Measurements from ENCODE around the gene NUMA1.

Gene NUMA1

DNA sequence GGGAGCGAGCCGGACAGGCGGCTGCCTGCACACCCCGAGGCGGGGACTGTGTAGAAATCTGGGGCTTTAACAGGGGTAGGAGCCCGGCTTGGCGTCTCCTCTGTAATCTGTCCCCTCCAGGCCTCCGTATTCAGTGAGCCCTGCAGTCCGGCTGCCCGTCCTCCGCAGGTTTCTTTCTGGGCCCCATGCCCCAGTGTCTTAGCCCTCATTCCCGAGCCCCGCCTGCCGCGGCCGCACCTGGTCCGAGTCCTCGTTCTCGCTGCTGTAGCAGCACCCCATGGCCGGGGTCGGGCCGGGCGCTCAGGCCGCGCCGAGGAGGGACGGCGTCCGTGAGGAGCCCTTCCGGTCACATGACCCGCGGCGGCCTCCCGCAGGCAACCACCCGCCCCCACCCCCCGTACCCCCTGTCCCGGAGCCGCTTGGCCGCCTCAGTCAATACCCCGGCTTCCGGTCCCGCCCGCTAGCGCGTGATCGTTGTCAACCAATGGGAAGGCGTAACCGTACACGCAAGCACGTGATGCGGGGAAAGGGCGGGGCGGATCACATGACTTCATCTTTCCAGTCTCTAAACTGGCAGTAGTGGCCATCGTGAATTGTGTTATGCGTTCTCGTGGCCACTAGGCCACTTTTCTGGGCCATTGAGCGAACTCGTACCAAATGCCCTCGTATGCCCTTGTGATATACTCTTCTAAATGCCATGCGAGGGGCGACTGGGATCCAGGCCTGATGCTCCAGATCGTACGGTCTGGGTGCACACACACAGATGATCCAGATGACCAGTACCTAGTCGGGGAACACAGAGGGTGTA is 22.8 kb upstream of the NUMA1 start, which contains the start of gene LAMTOR1:
TSS of gene LAMTOR1 (minus strand) at position 352 of the 808 bp plus-strand sequence. CDS start at position 279, 73 bp downstream.
- Histone ChIP-seq H3K9me3 (replicated peaks in 1 of 11) (peaks cover 0 to 6% (median 0%) of the 10 kb centered on the region in 11 experiments; a peak in 3 of 22 replicates), H3K9ac (peak within 1 kb of the TSS; percentile 93 to 99 (median 97)), H3K4me3 (peak within 1 kb of the TSS; percentile 75 to 94 (median 88)), H3K4me1 (peaks cover 23 to 51% (median 36%) of the 10 kb centered on the region in 10 experiments), H3K27me3 (no peaks in the 10 kb centered on the region), H4K20me1 (peaks cover 0 to 28% (median 17%) of the 10 kb centered on the region in 11 experiments; a peak in 12 of 22 replicates), H3K27ac (peak within 1 kb of the TSS; percentile 95 to 99 (median 97)), H3K36me3 (peaks cover 18 to 68% (median 35%) of the 10 kb centered on the region in 11 experiments), H3K4me2 (peak within 1 kb of the TSS; percentile 80 to 100 (median 96))
- no peak for TF ChIP-seq Cebpa-rat (IDR thresholded peaks at IDR 0.05)

DNA sequence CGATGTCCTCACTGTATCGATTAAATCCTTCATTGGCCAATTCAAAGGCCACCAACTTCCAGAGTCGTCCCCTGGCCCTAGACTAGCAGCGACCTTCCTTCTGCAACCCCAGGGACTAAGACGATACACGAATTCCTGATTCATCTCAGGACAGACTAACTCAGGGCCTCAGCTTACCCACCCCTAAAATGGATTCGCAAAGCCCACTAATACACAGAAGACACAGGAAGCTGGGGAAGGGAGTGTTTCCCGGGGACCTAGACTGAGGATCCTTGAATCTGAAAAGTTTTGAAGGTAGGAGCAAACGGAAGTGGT is 22.2 kb upstream of the NUMA1 start:
- TF ChIP-seq Cebpa-rat (IDR thresholded peaks at IDR 0.05): no peak
- Histone ChIP-seq H4K20me1 (peaks cover 0 to 34% (median 17%) of the 10 kb centered on the region in 11 experiments; a peak in 12 of 22 replicates), H3K9me3 (replicated peaks in 1 of 11) (peaks cover 0 to 6% (median 0%) of the 10 kb centered on the region in 11 experiments; a peak in 3 of 22 replicates), H3K4me3 (peak overlapping the region; percentile 75 to 94 (median 88)), H3K4me1 (peaks cover 23 to 53% (median 36%) of the 10 kb centered on the region in 10 experiments), H3K9ac (peak overlapping the region; percentile 93 to 99 (median 97)), H3K27ac (peak overlapping the region; percentile 95 to 99 (median 97)), H3K27me3 (no peaks in the 10 kb centered on the region), H3K36me3 (peaks cover 22 to 68% (median 38%) of the 10 kb centered on the region in 11 experiments), H3K4me2 (peak overlapping the region; percentile 80 to 100 (median 96))

DNA sequence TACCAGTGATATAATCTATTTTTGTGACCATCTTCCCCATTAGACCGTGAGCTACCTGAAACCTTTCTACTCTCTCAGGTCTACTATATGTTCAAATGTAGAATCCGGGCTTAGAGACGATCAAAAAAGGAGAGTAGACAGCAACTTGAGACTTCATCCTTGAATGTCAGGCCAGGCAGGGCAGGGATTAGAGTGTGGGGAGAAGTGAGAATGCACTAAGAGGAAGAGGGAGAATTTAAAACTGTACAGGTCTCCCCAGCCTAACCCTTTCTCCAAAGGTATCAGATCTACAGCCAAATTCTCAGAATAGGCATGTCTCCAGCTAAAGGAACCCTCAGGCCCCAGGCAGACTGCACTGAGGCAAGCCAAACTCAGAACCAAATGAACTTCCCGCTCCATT is 21.8 kb upstream of the NUMA1 start:
- no peaks in the 10 kb centered on the region for H3K27me3 ChIP-seq
- peak overlapping the region; percentile 80 to 100 (median 96) for H3K4me2 ChIP-seq
- peak overlapping the region; percentile 95 to 99 (median 97) for H3K27ac ChIP-seq
- peaks cover 27 to 69% (median 41%) of the 10 kb centered on the region in 11 experiments for H3K36me3 ChIP-seq
- H3K4me3 ChIP-seq: peak overlapping the region; percentile 75 to 94 (median 88)
- no peak for TF ChIP-seq Cebpa-rat (IDR thresholded peaks at IDR 0.05)
- H3K9ac ChIP-seq: peak overlapping the region; percentile 93 to 99 (median 97)
- H4K20me1 ChIP-seq: peaks cover 0 to 37% (median 17%) of the 10 kb centered on the region in 11 experiments; a peak in 12 of 22 replicates
- H3K4me1 ChIP-seq: peaks cover 23 to 53% (median 36%) of the 10 kb centered on the region in 10 experiments
- H3K9me3 ChIP-seq (replicated peaks in 1 of 11): peaks cover 0 to 6% (median 0%) of the 10 kb centered on the region in 11 experiments; a peak in 3 of 22 replicates

DNA sequence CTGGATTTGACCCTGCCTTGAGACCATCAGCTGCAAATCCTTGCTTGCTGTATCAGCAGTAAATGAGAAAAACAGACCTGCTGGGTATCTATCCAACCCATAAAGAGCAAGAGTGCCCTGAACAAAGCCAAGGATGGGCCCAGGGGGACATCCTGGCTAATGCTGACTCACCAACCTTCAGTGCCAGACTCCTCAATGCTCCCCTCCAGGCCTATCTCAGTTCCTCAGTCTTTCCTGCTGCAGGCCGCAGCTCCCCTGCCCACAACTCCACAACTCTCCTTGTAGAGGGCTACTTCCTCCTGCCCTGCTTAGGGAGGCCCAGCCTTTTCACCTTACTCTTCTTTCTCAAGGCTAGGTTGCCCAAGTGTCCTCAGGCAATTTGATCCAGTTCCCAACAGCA is 20.1 kb upstream of the NUMA1 start:
- Histone ChIP-seq H3K4me1 (peaks cover 23 to 53% (median 36%) of the 10 kb centered on the region in 10 experiments), H4K20me1 (peaks cover 0 to 38% (median 17%) of the 10 kb centered on the region in 11 experiments; a peak in 12 of 22 replicates), H3K4me2 (peak overlapping the region in 10 of 11 experiments; percentile 50 to 100 (median 94); a peak in 20 of 22 replicates), H3K9me3 (replicated peaks in 1 of 11) (peaks cover 0 to 6% (median 0%) of the 10 kb centered on the region in 11 experiments; a peak in 3 of 22 replicates), H3K27me3 (no peaks in the 10 kb centered on the region), H3K9ac (peak overlapping the region; percentile 1 to 99 (median 30); a peak in 12 of 22 replicates), H3K27ac (peak overlapping the region in 10 of 11 experiments; percentile 11 to 98 (median 52); a peak in 18 of 22 replicates), H3K36me3 (peaks cover 44 to 69% (median 53%) of the 10 kb centered on the region in 11 experiments), H3K4me3 (peak overlapping the region in 3 of 10 experiments; percentile 17 to 92 (median 88); a peak in 2 of 20 replicates)
- no peak for TF ChIP-seq Cebpa-rat (IDR thresholded peaks at IDR 0.05)

DNA sequence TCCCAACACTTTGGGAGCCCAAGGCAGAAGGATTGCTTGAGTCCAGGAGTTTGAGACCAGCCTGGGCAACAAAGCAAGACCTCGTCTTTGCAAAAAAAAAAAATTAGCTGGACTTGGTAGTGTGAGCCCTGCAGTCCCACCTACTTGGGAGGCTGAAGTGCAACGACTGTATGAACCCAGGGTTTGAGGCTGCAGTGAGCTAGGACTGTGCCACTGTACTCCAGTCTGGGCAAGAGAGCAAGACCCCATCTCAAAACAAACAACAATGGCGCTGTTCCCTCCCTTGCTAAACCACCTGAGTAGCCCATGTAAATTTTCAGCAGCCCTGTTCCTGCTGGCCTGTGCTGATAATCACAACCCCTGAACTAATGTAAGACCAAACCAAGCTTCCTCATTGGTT is 19.7 kb upstream of the NUMA1 start:
- peak overlapping the region in 10 of 11 experiments; percentile 50 to 100 (median 94); a peak in 18 of 22 replicates for H3K4me2 ChIP-seq
- peak overlapping the region in 9 of 11 experiments; percentile 1 to 99 (median 30); a peak in 10 of 22 replicates for H3K9ac ChIP-seq
- H3K27me3 ChIP-seq: no peaks in the 10 kb centered on the region
- H4K20me1 ChIP-seq: peaks cover 0 to 42% (median 17%) of the 10 kb centered on the region in 11 experiments; a peak in 12 of 22 replicates
- peaks cover 0 to 6% (median 0%) of the 10 kb centered on the region in 11 experiments; a peak in 3 of 22 replicates for H3K9me3 ChIP-seq (replicated peaks in 1 of 11)
- H3K4me3 ChIP-seq: peak overlapping the region in 3 of 10 experiments; percentile 5 to 92 (median 88); a peak in 2 of 20 replicates
- peaks cover 48 to 70% (median 58%) of the 10 kb centered on the region in 11 experiments for H3K36me3 ChIP-seq
- H3K27ac ChIP-seq: peak overlapping the region in 10 of 11 experiments; percentile 11 to 98 (median 52); a peak in 17 of 22 replicates
- no peak for TF ChIP-seq Cebpa-rat (IDR thresholded peaks at IDR 0.05)
- H3K4me1 ChIP-seq: peaks cover 23 to 53% (median 36%) of the 10 kb centered on the region in 10 experiments

DNA sequence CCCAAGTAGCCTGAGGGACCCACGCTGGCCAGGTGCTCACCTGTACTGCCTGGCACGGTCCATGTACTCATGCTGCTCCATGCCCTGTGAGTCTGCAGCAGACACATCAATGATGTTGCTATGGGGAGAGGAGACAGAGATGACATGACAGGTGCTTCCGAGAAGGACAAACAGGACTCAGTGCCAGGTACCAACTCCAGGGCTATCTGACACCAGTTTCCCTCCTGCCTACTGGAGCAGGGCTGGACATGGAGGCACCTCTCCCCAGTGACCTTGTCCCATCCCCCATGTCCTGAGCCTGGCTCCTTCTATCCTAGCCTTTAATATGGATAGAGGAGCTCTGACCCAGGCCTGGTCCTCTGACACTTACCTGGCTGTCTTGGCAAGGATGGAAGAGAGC is 18.4 kb upstream of the NUMA1 start:
- H3K9me3 ChIP-seq (replicated peaks in 1 of 11): peaks cover 0 to 2% (median 0%) of the 10 kb centered on the region in 11 experiments; a peak in 3 of 22 replicates
- peak overlapping the region in 4 of 11 experiments; percentile 27 to 97 (median 69); a peak in 5 of 22 replicates for H3K9ac ChIP-seq
- no peak for TF ChIP-seq Cebpa-rat (IDR thresholded peaks at IDR 0.05)
- H3K4me1 ChIP-seq: peaks cover 20 to 46% (median 33%) of the 10 kb centered on the region in 10 experiments
- no peaks in the 10 kb centered on the region for H3K27me3 ChIP-seq
- H3K36me3 ChIP-seq: peaks cover 60 to 83% (median 69%) of the 10 kb centered on the region in 11 experiments
- H3K27ac ChIP-seq: peak overlapping the region in 2 of 11 experiments; percentile 55 to 97; a peak in 1 of 22 replicates
- peak overlapping the region in 3 of 11 experiments; percentile 80 to 100 (median 96); a peak in 5 of 22 replicates for H3K4me2 ChIP-seq
- peaks cover 0 to 45% (median 17%) of the 10 kb centered on the region in 11 experiments; a peak in 12 of 22 replicates for H4K20me1 ChIP-seq
- H3K4me3 ChIP-seq: no peak overlapping the region

DNA sequence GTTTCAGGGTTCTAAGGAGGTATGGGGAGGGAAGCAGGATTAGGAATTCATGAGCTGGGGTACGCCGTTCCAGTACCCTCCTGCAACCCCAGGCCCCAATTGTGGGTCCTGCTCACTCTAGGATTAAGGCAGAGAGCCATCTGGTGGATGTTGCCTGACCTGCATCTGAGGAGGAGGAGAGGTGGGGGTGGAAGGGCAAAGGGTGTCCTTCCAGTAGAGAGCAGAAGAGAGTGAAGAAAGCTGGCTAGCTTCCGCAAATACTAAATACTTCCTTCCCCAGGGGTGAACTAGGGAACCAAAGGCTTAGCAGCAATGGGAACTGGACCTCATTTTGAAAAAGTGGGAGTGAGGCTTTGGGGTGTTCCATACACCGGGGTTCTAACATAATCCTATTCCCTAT is 10.9 kb upstream of the NUMA1 start:
- Histone ChIP-seq H3K4me3 (no peak overlapping the region), H3K27ac (peak overlapping the region; percentile 44 to 60 (median 52); a peak in 19 of 22 replicates), H4K20me1 (peaks cover 0 to 9% (median 0%) of the 10 kb centered on the region in 11 experiments; a peak in 2 of 22 replicates), H3K4me1 (peaks cover 7 to 38% (median 12%) of the 10 kb centered on the region in 10 experiments; a peak in 19 of 20 replicates), H3K27me3 (no peaks in the 10 kb centered on the region), H3K9ac (peak overlapping the region in 5 of 11 experiments; percentile 9 to 35 (median 15); a peak in 4 of 22 replicates), H3K4me2 (peak overlapping the region; percentile 18 to 83 (median 49); a peak in 21 of 22 replicates), H3K9me3 (replicated peaks in 1 of 11) (no peaks in the 10 kb centered on the region), H3K36me3 (peaks cover 55 to 77% (median 65%) of the 10 kb centered on the region in 11 experiments)
- no peak for TF ChIP-seq Cebpa-rat (IDR thresholded peaks at IDR 0.05)

DNA sequence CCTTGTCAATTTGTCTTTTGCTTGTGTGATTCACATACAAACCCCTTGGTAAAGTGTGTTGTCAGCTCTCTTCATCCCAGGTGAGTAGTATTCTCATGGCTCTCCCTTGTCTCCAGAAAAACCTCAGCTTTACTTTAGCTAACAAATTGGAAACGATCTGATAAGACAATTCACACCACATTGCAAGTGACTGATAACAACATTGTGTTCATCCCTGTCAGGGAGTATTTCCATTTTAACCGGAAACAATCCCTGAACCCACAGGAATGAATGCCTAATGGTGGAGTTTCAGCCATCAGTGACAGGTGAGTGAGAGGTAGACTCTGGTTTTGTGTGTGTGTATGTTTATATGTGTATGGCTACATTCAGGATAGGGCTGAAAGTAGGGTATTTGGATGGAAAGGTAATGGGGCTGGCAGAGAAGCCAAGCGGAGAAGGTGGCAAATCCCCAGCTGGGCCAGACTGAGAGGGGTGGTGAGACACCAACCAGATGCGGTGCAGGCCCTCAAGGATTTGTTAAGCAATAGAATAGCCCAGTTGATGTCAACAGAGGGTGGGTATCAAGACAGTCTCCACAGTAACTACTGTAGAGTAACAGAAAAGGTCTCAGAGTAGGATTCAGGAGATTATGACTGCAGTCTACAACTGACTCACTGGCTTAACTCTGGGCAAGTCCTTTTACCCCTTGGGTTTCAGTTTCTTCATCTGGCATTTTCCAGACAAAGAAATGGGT is 7.9 kb upstream of the NUMA1 start:
- Histone ChIP-seq H3K36me3 (peaks cover 30 to 61% (median 41%) of the 10 kb centered on the region in 11 experiments; a peak in 21 of 22 replicates), H3K4me2 (no peak overlapping the region), H3K9ac (peak overlapping the region in 3 of 11 experiments; percentile 2 to 42 (median 28); a peak in 2 of 22 replicates), H3K27me3 (no peaks in the 10 kb centered on the region), H3K4me1 (peaks cover 7 to 42% (median 12%) of the 10 kb centered on the region in 10 experiments; a peak in 19 of 20 replicates), H3K4me3 (no peak overlapping the region), H3K9me3 (replicated peaks in 1 of 11) (no peaks in the 10 kb centered on the region), H4K20me1 (no peaks in the 10 kb centered on the region; a peak in 2 of 22 replicates), H3K27ac (no peak overlapping the region)
- no peak for TF ChIP-seq Cebpa-rat (IDR thresholded peaks at IDR 0.05)

All from BLaER1 treated with 17β-estradiol and CSF1 and Interleukin-3, amounts not matched to agents 10 nM and 100 nM (cell line).